Fibroblast of lung (primary cell): ENCODE results near the gene SENP6. TPM values are rescaled to one million over a fixed set of nuclear protein-coding genes. Genes with fewer than 3 reads are reported as not detected.

Experiments used
- DNase-seq, 2 donors: peaks; one replicate each; pipeline versions ENCODE4 v3.0.0 to v3.0.0-alpha.2; 2010; ENCODE audit warnings: low read depth in 2 of 2
- H2AFZ ChIP-seq: 2 replicates; pipeline ENCODE4 v1.5.1; 2012; ENCODE audit warnings: low read length, control low read depth, inconsistent platforms
- H3K27ac ChIP-seq: 2 replicates; pipeline ENCODE4 v1.5.1; 2011; ENCODE audit warnings: low read length, control low read depth; ENCODE audit not compliant: insufficient read depth
- H3K27me3 ChIP-seq: 2 replicates; pipeline ENCODE4 v1.5.1; 2011; ENCODE audit warnings: mild to moderate bottlenecking, low read length; ENCODE audit not compliant: control insufficient read depth, insufficient read depth
- H3K36me3 ChIP-seq: 2 replicates; pipeline ENCODE4 v1.5.1; 2011; ENCODE audit warnings: low read length; ENCODE audit not compliant: control insufficient read depth, insufficient read depth
- H3K4me1 ChIP-seq: 2 replicates; pipeline ENCODE4 v1.5.1; 2011; ENCODE audit warnings: low read length; ENCODE audit not compliant: control insufficient read depth, insufficient read depth; ENCODE audit errors: extremely low read depth
- H3K4me2 ChIP-seq: 2 replicates; pipeline ENCODE4 v1.5.1; 2011; ENCODE audit warnings: low read length, control low read depth; ENCODE audit not compliant: insufficient read depth; ENCODE audit errors: extremely low read depth
- H3K4me3 ChIP-seq, 4 experiments: fragments of 200-600 bp in 1 of 4; sonication (generic) in 1 of 4; replicated peaks in 1 of 4; 2 replicates each; pipeline ENCODE4 v1.5.1; 2011 to 2016; ENCODE audit warnings: low read length in 4 of 4, low read depth in 3 of 4, mild to moderate bottlenecking in 3 of 4, control low read depth in 2 of 4, inconsistent platforms in 1 of 4, mixed read lengths in 1 of 4; ENCODE audit not compliant: insufficient read depth in 1 of 4; ENCODE audit errors: control extremely low read depth in 1 of 4
- H3K79me2 ChIP-seq: 2 replicates; pipeline ENCODE4 v1.5.1; 2012; ENCODE audit warnings: mild to moderate bottlenecking, low read length, inconsistent platforms; ENCODE audit not compliant: control insufficient read depth, insufficient read depth
- H3K9ac ChIP-seq: 2 replicates; pipeline ENCODE4 v1.5.1; 2011; ENCODE audit warnings: mild to moderate bottlenecking, low read length, control low read depth; ENCODE audit not compliant: insufficient read depth
- H3K9me3 ChIP-seq: 2 replicates; pipeline ENCODE4 v1.5.1; 2012; ENCODE audit warnings: low read depth, low read length; ENCODE audit not compliant: control insufficient read depth, insufficient read depth
- H4K20me1 ChIP-seq: 2 replicates; pipeline ENCODE4 v1.5.1; 2011; ENCODE audit warnings: low read length; ENCODE audit not compliant: control insufficient read depth, insufficient read depth; ENCODE audit errors: extremely low read depth
- CTCF ChIP-seq, 2 donors: IDR thresholded peaks in 1 of 2; conservative IDR thresholded peaks in 1 of 2; 1 replicate in 1 of 2; 2 replicates in 1 of 2; pipeline ENCODE4 v1.5.1; 2011 to 2012; ENCODE audit warnings: low read length in 2 of 2, control low read depth in 1 of 2, inconsistent platforms in 1 of 2, low read depth in 1 of 2, mild to moderate bottlenecking in 1 of 2
- EZH2 ChIP-seq: IDR thresholded peaks from 2 replicates; pipeline ENCODE4 v1.5.1; 2012; ENCODE audit warnings: low read length, control low read depth, mild to moderate bottlenecking; ENCODE audit errors: missing control alignments
- polyA plus RNA-seq, 2 donors: library from polyadenylated mRNA; depleted of rRNA in 1 of 2; stranded (reverse) in 1 of 2; unstranded in 1 of 2; fragments of >200 nt; gene quantifications; 2 replicates each; pipeline ENCODE4 v1.2.1, GENCODE V29; 2011 to 2012; ENCODE audit warnings: missing spikeins in 1 of 2
- total RNA-seq: library from RNA; depleted of rRNA; stranded (reverse); fragments of >200 nt; gene quantifications from 2 replicates; pipeline ENCODE4 v1.2.1, GENCODE V29; 2014

Gene SENP6
- total and polyA plus RNA-seq, 2 donors (not counting 1 experiment from before 2014, with no cell fraction given) = 54.5 to 80.6 TPM

DNA sequence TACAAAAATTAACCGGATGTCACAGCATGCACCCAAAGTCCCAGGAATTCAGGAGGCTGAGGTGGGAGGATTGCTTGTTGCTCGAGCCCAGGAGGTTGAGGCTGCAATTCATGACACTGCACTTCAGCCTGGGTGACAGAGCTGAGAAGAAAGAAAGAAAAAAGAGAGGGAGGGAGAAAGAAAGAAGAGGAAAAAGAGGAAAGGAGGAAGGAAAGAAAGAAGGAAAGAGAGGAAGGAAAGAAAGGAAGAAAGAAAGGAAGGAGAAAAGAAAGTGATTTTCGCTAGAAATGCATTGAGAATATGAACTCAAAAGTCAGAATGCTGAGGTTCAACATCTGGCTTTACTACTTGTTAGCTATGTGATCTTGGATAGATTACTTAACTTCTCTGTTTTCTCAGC is 6.6 kb downstream of the SENP6 start:
- H3K27ac ChIP-seq = no peak overlapping the region
- H3K4me1 ChIP-seq = peaks cover 2% of the 10 kb centered on the region
- H4K20me1 ChIP-seq = no peaks in the 10 kb centered on the region
- peaks cover 96% of the 10 kb centered on the region for H3K79me2 ChIP-seq
- DNase-seq = no peak
- no peak overlapping the region for H3K4me2 ChIP-seq
- no peak for TF ChIP-seq EZH2
- no peak for TF ChIP-seq CTCF (conservative IDR thresholded peaks at IDR 0.05 in 1 of 2, IDR thresholded peaks at IDR 0.05 in 1 of 2; ENCODE audit: low read depth in 1 of 2, low read length in 2 of 2)
- no peak overlapping the region for H3K4me3 ChIP-seq
- H3K9ac ChIP-seq = no peak overlapping the region
- no peaks in the 10 kb centered on the region for H3K27me3 ChIP-seq
- H3K9me3 ChIP-seq = no peaks in the 10 kb centered on the region
- H2AFZ ChIP-seq = no peak overlapping the region
- no peaks in the 10 kb centered on the region for H3K36me3 ChIP-seq

- H3K27me3 ChIP-seq = no peaks in the 10 kb centered on the region
- no peak overlapping the region for H3K4me3 ChIP-seq
- H3K27ac ChIP-seq = no peak overlapping the region
- H3K4me1 ChIP-seq = peaks cover 2% of the 10 kb centered on the region
- H2AFZ ChIP-seq = no peak overlapping the region
- no peaks in the 10 kb centered on the region for H3K36me3 ChIP-seq
- H3K9ac ChIP-seq = no peak overlapping the region
- TF ChIP-seq CTCF (conservative IDR thresholded peaks at IDR 0.05 in 1 of 2, IDR thresholded peaks at IDR 0.05 in 1 of 2; ENCODE audit: low read depth in 1 of 2, low read length in 2 of 2) (no peak), EZH2 (no peak)
- H3K79me2 ChIP-seq = peaks cover 96% of the 10 kb centered on the region
- H3K9me3 ChIP-seq = no peaks in the 10 kb centered on the region
- no peak overlapping the region for H3K4me2 ChIP-seq
- no peaks in the 10 kb centered on the region for H4K20me1 ChIP-seq
- DNase-seq = no peak
These were observed 7.4 kb downstream of the SENP6 start for GRCh38 chr6:75608956-75609533.

- H3K36me3 ChIP-seq = no peaks in the 10 kb centered on the region
- peaks cover 2% of the 10 kb centered on the region for H3K4me1 ChIP-seq
- no peak overlapping the region for H3K9ac ChIP-seq
- peak; percentile 18 to 84 for DNase-seq
- no peaks in the 10 kb centered on the region for H4K20me1 ChIP-seq
- peak overlapping the region; percentile 13 for H3K4me2 ChIP-seq
- H3K27me3 ChIP-seq = no peaks in the 10 kb centered on the region
- no peak for TF ChIP-seq EZH2
- no peak for TF ChIP-seq CTCF (conservative IDR thresholded peaks at IDR 0.05 in 1 of 2, IDR thresholded peaks at IDR 0.05 in 1 of 2; ENCODE audit: low read depth in 1 of 2, low read length in 2 of 2)
- H3K27ac ChIP-seq = no peak overlapping the region
- no peaks in the 10 kb centered on the region for H3K9me3 ChIP-seq
- no peak overlapping the region for H2AFZ ChIP-seq
- H3K4me3 ChIP-seq = no peak overlapping the region
- H3K79me2 ChIP-seq = peaks cover 96% of the 10 kb centered on the region
These were observed 8.2 kb downstream of the SENP6 start for GRCh38 chr6:75609639-75610590.
